ENCODE measurements around the gene MAP4. TPM values are rescaled to one million over a fixed set of nuclear protein-coding genes. Genes with fewer than 3 reads are reported as not detected.

Gene MAP4
- total RNA-seq, 1 donor from 2014 or later = 150 TPM

DNA sequence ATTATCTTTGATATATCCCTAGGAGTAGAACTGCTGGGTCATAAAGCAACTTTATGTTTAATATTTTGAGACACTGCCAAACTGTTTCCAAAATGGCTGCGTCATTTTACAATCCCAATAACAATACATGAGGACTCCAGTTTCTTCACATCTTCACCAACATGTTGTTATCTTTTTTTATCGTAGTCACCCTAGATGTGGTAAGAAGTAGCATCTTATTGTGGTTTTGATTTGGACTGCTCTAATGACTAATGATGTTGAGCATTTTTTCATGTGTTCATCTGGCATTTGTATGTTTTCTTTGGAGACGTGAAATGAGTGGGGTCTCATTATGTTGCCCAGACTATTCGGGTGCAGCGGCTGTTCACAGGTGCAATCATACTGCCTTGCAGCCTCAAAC lies 83.8 kb downstream of the MAP4 start:
- Mint-ChIP-seq H3K4me3 (no peak overlapping the region), H3K36me3 (ENCODE audit: low read depth) (no peaks in the 10 kb centered on the region), H3K27ac (ENCODE audit: unreplicated experiment) (no peak overlapping the region), H3K9me3 (no peaks in the 10 kb centered on the region), H3K27me3 (ENCODE audit: low read depth) (no peaks in the 10 kb centered on the region), H3K4me1 (no peaks in the 10 kb centered on the region)
- TF ChIP-seq CTCF (conservative IDR thresholded peaks at IDR 0.05) = no peak
- DNase-seq (ENCODE audit: low read depth, low spot score) = no peak

- Mint-ChIP-seq H3K36me3 (ENCODE audit: low read depth) (peaks cover 2% of the 10 kb centered on the region), H3K4me1 (no peaks in the 10 kb centered on the region), H3K27me3 (ENCODE audit: low read depth) (no peaks in the 10 kb centered on the region), H3K27ac (ENCODE audit: unreplicated experiment) (no peak overlapping the region), H3K4me3 (no peak overlapping the region), H3K9me3 (no peaks in the 10 kb centered on the region)
- no peak for DNase-seq (ENCODE audit: low read depth, low spot score)
- no peak for TF ChIP-seq CTCF (conservative IDR thresholded peaks at IDR 0.05)
Measured at GRCh38 chr3:47930979-47931378, 85.2 kb downstream of the MAP4 start.

GRCh38 chr3:47916696-47917095 lies 99.5 kb downstream of the MAP4 start:
- Mint-ChIP-seq H3K9me3 (no peaks in the 10 kb centered on the region), H3K4me1 (no peaks in the 10 kb centered on the region), H3K36me3 (ENCODE audit: low read depth) (peaks cover 27% of the 10 kb centered on the region), H3K4me3 (no peak overlapping the region), H3K27me3 (ENCODE audit: low read depth) (no peaks in the 10 kb centered on the region), H3K27ac (ENCODE audit: unreplicated experiment) (no peak overlapping the region)
- DNase-seq (ENCODE audit: low read depth, low spot score) = no peak
- no peak for TF ChIP-seq CTCF (conservative IDR thresholded peaks at IDR 0.05)

GRCh38 chr3:47916201-47916600 lies 100.0 kb downstream of the MAP4 start:
- Mint-ChIP-seq H3K27ac (ENCODE audit: unreplicated experiment) (no peak overlapping the region), H3K27me3 (ENCODE audit: low read depth) (no peaks in the 10 kb centered on the region), H3K36me3 (ENCODE audit: low read depth) (peaks cover 27% of the 10 kb centered on the region), H3K4me1 (no peaks in the 10 kb centered on the region), H3K9me3 (no peaks in the 10 kb centered on the region), H3K4me3 (no peak overlapping the region)
- DNase-seq (ENCODE audit: low read depth, low spot score) = no peak
- no peak for TF ChIP-seq CTCF (conservative IDR thresholded peaks at IDR 0.05)

GRCh38 chr3:47912006-47912504 lies 104.2 kb downstream of the MAP4 start:
- TF ChIP-seq CTCF (conservative IDR thresholded peaks at IDR 0.05) = no peak
- Mint-ChIP-seq H3K27me3 (ENCODE audit: low read depth) (no peaks in the 10 kb centered on the region), H3K27ac (ENCODE audit: unreplicated experiment) (no peak overlapping the region), H3K9me3 (peaks cover 4% of the 10 kb centered on the region), H3K4me1 (no peaks in the 10 kb centered on the region), H3K4me3 (no peak overlapping the region), H3K36me3 (ENCODE audit: low read depth) (peaks cover 40% of the 10 kb centered on the region)
- DNase-seq (ENCODE audit: low read depth, low spot score) = no peak

All from neural crest cell (in vitro differentiated cells).